COLO668 (cell line): ENCODE data around the gene CSNK1E.

Experiments
- DNase-seq: peaks from one replicate; lab custom pipeline; 2025; ENCODE audit not compliant: unreplicated experiment; lab: John Stamatoyannopoulos, UW

The CSNK1E gene

DNA sequence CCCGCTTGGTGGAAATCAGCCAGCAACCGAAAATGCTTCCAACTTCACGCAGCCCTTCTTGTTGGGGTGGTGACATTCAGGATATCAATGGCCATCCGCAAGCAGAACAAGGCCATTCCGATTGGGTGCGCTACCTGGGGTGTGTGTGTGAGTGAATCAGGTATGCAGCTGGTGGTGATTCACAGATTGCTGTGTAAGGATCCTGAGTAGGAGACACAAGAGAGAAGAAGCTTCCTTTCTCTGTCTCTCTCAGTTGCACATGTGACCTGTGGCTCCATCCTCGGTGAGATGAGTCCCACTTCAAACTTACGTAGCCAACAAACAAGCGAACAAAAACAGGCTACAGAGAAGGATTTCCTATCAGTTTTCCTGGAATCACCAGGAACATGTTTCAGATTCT lies 34.8 kb downstream of the CSNK1E start:
- no peak for DNase-seq

DNA sequence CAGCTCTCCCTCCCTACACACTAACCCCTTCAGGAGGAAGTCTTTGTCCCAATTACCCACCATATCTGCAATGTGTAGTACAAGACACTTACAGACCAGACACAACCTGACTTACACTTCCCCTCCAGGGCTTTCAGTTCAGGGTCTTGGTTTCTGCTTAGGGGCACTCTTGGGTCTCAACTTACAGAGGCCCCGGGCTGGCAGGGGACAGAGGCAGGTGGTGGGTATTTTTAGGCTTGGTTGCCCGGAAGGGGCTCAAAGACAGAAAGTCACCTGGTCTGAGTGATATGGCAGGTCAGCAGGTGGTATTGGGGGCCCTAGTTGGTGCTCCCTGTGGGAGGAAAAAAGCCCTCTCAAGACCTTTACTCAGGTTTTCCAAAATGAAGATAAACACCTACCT lies 41.1 kb downstream of the CSNK1E start:
- DNase-seq: no peak

DNA sequence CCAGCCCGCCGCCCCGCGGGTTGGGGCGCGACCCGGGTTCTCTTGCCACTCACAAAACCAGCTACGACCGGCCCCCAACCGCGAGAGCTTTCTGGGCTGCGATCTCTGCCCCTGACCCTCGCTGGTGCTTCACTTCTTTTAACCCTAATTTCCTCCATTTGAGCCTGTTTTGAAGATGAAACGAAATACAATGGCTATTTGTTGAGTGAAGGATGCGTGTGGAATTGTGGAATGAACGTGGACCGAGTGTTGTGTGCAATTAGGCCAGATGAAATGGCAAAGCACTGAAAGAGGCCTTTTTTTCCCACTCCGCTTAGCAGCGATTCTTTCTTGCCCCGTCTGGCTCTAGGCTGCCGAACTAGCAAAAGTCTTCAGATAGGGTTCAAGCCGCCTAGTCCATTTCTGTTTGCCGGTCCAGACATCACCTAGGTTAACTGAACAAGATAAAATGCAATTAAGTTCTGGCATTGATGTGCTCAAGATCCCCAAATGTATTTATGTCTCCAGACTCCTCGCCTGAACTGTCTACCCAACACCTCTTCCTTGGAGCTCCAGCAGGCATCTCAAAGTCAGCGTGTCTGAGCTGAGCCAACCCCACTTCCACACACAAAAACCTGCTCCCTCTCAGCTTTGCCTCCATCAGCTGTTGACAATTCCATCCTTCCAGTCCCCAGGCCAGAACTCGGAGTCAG lies 44.0 kb downstream of the CSNK1E start:
- no peak for DNase-seq

DNA sequence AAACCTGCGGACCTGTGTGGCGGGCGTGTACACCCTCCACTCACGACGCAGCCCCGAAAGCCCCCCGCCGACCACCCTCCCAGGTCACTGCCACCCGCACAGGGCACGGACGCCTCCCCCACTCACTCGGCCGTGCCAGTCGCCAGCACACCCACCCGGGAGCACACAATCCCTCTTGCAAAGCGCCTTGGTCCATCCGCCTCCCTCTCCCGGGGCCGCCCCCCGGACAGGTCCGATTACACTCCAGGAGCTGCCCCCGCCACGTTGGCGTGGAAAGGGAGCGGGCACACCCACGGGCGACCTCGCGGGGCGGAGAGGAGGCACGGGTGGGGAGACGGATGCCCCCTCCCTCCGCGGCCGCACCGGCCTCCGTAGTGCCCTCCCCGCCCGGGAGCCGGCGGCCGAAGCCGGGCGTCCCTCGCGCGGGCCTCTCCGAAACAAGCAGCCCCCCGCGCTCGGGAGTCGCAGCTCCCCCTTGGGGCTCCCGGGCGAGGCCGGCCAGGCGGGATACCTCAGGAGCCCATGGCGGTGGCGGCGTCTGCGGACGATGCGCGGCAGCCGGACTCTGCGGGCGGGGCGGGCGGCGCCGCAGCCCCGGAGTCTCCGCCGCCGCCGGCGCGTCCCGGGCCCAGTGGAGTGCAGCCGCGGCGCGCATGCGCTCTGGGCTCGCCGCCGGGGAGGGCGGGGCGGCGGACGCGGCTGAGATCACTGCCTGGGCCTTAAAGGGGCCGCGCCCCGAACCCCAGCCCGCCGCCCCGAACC lies 44.7 kb downstream of the CSNK1E start, which contains the start of gene TMEM184B:
TSS of gene TMEM184B (minus strand) at position 638 of the 762 bp plus-strand sequence. CDS start 25,049 bp downstream, outside the sequence.
- DNase-seq: peak; percentile 86

DNA sequence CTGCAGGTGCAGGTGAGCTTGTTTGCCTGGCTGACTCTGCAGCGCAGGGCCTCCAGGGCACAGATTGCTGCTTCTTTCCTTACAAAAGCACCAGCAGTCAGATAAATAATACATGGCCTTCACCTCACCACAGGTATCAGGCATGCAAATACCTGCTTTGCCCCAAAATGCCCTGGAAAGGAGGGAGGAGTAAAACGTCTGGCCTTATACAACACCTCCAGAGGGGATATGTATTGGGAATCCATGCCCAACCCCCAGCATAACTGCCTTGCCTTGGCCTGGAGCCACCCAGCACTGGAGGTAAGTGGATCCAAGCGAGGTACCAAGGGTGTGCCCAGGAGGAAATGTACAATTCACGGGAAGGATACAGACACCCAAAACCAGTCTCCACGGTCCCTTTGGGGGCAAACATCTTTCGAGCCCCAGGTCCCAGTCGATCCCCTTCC lies 45.3 kb downstream of the CSNK1E start:
- peak; percentile 78 for DNase-seq

DNA sequence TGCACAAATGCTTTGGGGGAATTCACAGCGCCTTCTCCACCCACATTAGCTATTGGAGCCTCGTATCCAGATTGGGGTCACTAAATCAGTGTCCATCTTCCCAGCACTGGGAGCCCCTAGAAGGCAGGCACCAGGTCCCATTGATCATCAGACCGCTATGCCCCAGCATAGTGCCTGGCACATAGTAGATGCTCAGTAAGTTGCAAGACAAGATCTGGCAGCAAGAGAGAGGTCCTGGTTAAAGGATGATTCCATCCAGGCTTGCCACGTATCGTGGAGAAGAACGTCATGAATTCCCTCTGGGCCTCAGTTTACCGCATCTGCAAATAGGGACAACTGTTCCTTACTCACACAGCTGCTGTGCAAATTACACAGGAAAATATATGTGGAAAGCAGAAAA lies 46.1 kb downstream of the CSNK1E start:
- DNase-seq: no peak

DNA sequence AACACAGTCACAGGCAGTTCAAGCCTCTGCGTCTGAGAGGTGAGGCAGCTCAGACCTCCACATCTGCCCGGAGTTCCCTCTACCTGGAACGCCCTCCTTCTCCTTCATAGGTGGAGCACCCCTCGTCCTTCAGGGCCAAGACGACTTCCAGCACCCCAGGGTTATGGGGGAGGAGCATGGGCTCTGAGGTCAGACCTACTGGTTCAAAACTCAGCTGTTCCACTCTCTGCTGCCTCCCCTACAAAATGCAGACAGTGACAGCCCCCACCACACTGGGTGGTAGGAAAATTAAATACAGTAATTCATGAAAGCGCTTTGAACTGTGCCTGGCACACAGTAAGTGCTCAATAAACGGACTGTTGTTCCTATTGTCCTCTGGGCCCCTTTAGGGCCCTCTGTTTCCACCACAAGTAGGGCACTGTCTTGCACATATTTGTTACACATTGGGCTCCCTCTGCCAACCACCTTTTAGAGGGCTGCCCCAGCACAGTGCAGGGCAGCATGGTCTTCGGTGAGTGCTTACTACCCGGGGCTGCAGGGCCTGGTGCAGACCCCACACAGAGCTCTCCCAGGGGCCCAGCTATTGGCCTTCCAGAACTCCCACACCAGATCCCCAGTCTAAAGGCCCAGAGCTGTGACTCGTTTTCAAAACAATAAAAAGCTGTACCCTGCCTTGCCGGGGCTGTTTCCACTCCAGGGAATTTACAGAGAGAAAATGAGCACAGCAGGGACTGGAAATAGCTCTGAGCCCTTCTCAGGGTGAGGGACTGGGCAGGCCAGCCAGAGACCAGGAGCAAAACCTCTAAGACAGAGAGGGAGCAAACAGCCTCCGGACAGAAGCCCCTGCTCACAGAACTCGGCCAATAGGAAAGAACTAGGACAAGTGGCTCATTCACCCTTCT lies 46.9 kb downstream of the CSNK1E start:
- no peak for DNase-seq

DNA sequence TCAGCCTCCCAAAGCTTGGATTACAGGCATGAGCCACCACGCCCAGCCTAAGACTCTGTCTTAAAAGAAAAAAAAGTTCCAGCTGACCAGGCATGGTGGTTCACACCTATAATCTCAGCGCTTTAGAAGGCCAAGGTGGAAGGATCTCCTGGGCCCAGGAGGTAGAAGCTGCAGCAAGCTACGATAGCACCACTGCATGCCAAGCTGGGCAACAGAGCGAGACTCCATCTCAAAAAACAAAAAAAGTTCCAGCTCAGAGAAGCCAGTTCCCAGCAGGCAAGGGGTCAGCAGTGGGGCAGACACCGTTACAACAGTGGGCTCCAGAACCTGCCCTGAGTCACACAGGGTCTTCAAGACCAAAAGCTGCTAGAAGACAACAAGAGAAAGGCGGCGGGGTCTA lies 47.8 kb downstream of the CSNK1E start:
- DNase-seq: no peak

DNA sequence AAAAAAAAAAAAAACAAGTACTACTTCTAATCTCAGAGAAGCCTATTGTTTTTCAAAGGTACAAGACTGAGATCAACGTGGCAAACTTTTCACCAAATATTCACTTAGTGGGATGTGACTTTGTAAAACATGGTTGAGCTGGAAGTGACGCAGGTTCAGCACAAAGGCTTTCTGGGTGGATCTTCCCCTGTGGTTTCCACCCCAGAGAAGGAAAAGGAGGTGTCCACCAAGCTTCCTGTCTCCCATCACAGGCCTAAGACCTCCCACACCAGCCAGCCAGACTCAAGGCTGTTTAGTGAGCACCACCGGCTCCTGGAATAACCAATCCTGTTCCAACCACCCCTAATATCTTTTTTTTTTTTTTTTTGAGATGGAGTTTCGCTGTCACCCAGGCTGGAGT lies 50.1 kb downstream of the CSNK1E start:
- no peak for DNase-seq

DNA sequence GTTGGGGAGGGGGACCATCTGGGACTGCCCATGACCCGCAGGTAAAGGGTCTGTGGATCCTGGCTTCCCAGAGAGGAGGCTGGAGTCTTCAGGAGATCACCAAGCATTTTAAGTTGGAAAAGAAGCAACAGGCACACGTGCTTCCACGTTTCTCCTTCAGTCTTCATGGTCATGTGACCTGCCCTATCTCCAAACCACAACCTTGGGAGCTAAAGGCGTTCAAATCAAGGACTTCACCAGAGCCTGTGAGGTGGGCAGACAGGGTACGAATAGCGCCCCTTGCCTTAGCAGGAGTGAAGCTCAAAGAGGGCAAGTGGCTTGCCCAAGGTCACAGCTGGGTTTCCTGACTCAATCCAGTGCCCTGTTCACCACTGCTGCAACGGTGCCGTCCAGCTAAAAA lies 51.1 kb downstream of the CSNK1E start:
- no peak for DNase-seq

DNA sequence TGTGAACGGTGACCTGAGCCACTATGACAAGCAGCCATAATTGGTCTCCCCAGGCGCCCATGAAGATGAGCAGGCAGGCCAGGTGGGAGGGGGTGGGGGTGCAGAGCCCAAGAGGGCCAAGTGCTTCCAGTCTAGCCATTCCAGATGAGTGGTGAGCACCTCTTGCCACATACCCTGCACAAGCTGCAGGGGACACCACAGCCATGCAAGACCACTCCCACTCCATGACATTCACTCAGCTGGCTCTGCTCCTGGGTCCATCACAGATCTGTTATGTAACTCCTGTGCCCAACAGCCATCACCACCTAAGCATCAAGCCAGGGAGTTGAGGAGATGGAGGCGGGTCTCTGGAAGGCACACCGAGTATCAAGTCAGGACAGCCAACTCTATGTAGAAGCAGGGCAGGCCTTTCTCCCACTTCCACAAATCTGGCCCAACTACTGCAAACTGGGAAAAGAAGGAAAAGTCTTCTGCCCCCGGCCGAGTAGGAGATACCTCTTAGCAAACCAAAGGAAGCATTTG lies 52.9 kb downstream of the CSNK1E start:
- DNase-seq: no peak

DNA sequence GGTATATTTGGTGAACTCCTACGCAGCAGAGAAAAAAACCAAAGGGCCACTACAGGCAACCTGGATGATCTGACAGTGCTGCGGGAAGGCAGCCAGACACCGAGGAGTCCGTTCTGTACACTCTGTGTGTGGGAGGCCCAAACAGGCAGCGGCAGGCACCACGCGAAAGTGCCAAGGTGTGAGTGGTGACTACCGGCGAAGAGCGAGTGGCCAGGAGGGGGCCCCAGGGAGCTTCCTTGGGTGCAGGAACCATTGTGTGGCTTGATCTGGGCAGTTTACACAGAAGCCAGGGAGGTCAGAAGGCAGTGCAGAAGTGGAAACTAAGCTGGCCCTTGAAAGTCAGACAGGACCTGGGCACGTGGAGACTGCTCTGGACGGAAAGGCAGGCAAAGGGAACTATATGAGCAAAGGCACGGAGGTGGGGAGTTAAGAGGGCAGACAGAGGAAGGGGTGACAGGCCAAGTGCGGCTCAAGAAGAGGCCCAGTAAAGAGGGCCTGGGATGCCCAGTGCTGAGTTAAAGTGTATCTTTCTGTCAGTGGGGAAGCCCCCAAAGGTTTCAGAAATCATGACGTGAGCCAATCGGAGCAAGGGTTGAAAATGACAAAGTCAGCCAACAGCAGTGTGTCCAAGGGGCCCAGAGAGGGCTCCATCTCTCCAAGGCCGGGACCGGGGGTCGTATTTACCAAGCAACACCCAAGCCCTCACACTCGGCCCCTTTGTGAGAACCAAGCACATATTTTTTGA lies 55.0 kb downstream of the CSNK1E start:
- DNase-seq: peak; percentile 31

DNA sequence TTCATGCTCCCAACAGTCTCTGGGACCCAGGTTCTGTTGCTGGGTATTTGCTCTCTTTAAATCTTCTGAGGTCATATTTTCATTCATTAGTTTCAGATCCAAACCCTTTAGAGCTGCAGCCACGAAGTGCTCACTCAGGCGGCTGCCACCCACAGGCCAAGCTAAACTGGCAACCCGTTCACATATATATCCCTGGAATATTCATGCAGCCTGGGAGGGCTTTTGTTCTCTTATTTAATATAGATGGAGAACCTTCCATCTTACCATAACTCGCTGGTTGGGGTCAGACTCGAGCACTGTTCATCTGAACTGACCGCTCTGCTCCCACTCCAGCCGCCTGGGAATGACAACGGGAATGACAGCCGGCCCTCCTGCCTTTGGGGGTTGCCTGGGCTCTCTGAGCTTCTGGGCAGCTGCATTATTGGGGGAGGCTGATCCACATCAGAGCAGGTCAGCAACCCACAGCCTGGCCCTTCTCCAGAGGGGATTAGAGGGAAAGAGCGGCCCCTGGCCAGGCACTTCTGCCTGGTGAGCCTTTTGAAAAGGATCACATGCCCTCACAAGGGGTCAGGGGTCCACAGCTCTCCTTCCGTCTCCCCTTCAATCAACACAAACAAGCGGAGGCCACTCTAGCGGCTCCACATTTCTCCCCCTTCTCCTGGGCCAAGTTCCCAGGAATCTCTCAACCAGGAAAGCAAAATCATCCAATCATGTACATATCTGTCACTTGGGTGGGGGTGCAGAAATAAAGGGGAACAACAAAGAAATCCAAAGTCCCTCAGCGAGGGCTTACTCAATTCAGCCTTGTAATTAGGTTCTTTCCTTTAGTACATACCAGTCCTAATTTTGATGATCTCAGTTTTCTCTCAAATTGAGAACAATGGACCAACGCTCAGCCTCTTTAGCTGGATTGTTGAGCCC lies 56.2 kb downstream of the CSNK1E start:
- DNase-seq: no peak

DNA sequence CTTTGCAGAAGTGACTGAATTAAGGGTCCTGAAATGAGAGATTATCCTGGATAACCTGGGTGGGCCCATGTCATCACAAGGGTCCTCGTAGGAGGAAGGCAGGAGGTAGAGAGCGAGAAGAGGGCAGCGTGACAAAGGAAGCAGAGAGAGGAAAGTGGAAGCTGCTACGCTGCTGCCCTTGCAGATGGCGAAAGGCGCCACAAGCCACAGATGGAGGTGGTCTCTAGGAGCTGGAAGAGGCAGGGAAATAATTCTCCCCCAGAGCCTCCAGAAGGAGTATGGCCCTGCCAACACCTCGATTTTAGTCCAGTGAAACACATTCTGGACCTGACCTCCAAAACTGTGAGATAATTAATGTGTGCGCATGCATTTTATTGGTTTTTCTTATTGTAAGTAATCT lies 57.9 kb downstream of the CSNK1E start:
- no peak for DNase-seq

DNA sequence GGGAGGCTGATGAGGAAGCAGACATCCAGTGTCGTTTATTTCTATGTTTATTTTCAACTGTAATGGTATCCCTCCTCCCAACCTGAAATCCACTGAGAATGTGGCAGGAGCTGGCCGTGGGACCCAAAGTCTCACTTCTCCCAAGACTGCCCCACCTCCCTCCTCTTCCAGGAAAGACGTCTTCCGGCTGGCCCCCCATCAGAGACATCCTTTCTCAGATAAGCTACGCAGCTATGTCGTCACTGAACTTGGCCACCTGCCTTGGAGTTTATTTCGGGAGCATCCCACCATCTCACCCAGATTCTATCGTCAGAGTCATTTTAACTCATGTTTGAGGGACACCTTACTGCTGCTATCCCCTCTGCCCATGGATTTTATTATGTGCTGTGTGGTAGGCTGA lies 58.3 kb downstream of the CSNK1E start:
- no peak for DNase-seq

DNA sequence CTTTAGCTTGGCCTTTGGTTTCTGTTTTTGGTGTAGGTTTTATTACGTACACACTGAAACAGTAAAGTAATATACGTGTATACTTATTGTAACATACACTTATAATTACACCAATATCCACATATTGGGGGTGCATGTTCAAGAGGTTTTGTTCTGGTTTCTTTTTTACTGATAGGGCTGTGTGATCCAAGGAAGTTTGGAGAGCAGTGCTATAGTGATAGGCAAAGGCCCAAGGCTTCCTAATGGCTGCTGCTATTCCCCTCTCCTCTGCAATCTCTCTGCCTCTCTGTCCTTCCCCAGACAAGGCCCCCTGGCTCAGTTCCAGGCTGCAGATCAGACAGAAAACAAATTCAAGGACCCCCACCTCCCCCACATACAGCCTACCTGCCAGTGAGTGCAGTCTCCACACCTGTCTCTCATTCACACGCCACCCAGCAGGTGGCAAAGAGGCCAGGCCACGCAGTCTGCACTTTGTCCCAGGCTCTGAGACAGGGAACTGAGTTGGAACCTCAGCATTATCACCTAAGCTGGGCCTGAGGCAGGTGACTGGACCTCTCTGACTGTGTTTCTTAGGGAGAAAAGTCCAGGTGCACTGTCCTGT lies 59.5 kb downstream of the CSNK1E start:
- DNase-seq: peak; percentile 95

DNA sequence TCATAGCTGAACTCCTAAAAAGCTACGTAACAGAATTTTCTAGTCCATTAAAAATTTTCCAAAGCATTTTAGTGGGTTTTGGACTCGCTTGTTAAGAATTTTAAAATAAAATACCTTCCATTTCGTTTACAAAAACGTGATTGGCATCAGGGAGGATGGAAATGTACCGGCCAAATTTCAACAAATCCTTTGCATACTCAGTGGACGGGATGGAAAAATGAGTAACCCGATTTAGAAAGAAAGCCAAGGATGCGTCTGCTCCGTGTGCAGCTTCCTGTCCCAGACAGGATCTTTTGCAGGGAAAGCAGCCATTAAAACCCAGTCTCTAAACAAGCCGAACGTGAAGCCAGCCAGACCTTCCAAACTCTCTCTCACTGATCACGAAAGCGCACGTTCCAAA lies 60.1 kb downstream of the CSNK1E start:
- peak; percentile 25 for DNase-seq

DNA sequence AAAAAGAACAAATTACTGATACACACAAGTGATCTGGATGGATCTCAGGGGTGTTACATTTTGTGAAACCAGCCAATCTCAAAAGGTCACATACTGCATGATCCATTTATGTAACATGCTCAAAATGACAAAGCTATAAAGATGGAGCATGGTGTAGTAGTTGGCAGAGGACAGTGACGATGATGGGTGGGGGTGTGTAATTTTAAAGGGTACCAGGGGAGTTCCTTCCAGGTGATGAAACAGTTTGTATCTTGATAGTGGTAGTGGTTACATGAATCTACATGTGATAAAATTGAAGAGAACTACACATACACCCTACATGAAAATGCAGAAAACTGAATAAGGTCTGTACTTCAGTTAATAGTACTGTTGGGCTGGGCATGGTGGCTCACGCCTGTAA lies 61.5 kb downstream of the CSNK1E start:
- DNase-seq: no peak

DNA sequence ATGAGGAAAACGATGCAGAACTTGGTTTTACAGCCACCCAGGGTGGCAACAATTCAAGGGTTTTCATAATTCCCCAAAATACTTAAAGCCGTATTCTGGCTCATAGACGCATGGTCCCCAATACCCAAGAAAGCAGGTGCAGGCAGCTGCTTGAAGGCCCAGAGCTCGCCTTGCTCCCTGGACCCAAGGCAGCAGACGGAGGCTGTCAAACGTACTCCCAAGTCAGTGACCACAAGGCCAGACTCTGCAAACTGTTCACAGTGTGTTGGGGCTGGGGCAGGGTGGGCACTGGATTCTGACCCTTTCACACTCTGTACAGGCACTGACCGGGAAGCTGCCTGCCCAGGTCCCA lies 65.9 kb downstream of the CSNK1E start:
- no peak for DNase-seq
